GM10248 (cell line): Measurements from ENCODE around the gene KRTAP10-10.

ENCODE experiments used
- CTCF ChIA-PET: fragments of 300-600 bp; sonication (Branson Sonifier 250); formaldehyde crosslinking; extraction: SDS; loops from one replicate; lab custom pipeline; 2021; ENCODE audit warnings: antibody characterized with exemption; lab: Yijun Ruan, JAX
- POLR2A ChIA-PET: fragments of 350-650 bp; sonication (Branson Sonifier 250); formaldehyde crosslinking; extraction: SDS; loops from one replicate; lab custom pipeline; 2020; ENCODE audit warnings: antibody characterized with exemption; lab: Yijun Ruan, JAX
- DNase-seq: peaks from one replicate; pipeline ENCODE4 v3.0.0; 2012; ENCODE audit errors: extremely low spot score
- TF ChIP-seq, protein P1 (sequence below): IDR thresholded peaks from 2 replicates; pipeline ENCODE4 v1.5.1; 2012; ENCODE audit warnings: mild to moderate bottlenecking, low read depth; ENCODE audit errors: extremely low read depth, missing control alignments, control extremely low read depth

The KRTAP10-10 gene

DNA sequence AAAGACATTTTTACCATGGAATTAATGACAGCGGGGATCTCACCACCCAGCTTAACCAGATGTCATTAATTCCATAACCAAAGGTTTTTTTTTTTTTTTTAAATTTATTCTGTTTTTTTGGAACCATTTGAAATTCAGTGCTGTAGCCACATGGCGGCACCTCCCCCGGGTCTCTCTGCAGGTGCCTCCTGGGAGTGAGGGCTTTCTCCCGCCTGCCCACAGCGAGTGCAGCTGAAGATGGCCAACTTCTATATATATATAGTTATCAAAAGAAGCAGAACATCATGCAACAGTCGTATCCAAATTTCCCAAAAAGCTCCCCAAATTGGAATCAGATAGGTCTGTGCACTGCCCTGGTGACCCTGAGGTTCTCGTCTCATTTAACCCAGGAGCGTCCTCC is 21.7 kb upstream of the KRTAP10-10 start:
- POLR2A ChIA-PET: no interaction called here
- TF ChIP-seq, protein P1, sequence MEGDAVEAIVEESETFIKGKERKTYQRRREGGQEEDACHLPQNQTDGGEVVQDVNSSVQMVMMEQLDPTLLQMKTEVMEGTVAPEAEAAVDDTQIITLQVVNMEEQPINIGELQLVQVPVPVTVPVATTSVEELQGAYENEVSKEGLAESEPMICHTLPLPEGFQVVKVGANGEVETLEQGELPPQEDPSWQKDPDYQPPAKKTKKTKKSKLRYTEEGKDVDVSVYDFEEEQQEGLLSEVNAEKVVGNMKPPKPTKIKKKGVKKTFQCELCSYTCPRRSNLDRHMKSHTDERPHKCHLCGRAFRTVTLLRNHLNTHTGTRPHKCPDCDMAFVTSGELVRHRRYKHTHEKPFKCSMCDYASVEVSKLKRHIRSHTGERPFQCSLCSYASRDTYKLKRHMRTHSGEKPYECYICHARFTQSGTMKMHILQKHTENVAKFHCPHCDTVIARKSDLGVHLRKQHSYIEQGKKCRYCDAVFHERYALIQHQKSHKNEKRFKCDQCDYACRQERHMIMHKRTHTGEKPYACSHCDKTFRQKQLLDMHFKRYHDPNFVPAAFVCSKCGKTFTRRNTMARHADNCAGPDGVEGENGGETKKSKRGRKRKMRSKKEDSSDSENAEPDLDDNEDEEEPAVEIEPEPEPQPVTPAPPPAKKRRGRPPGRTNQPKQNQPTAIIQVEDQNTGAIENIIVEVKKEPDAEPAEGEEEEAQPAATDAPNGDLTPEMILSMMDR: no peak
- CTCF ChIA-PET: no interaction called here
- DNase-seq: no peak

DNA sequence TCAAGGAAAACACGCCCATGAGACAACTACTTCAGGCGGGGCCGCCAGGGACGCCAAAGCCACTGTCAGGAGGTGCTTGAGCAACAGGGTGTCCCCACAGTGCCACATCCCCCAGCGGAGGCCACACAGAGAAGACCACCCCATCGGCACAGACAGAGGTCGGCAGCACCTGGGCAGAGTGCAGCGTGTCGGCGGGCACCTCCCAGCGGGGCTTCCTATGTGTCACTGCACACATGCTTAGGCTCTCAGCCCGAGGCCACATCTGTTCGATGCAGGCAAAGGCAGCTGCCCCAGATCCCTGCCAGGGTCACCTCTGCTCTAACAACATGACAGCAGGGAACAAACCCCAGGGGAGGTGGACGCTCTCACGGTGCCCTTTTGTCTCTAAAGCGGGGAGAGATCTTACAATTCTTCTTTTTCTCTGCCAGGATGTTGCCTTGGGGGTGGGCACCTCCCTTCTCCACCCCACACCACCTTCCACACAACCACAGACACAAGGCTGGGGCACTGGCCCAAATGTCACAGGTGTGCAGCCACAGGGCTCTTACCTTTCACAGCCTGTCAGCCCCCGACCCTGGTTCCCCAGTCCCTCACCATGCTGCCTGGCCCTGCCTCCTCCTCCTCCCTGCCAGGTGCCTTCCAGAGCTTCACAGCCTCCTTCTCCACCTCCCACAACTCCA is 21.1 kb upstream of the KRTAP10-10 start:
- POLR2A ChIA-PET: no interaction called here
- TF ChIP-seq, protein P1: no peak
- CTCF ChIA-PET: no interaction called here
- no peak for DNase-seq

DNA sequence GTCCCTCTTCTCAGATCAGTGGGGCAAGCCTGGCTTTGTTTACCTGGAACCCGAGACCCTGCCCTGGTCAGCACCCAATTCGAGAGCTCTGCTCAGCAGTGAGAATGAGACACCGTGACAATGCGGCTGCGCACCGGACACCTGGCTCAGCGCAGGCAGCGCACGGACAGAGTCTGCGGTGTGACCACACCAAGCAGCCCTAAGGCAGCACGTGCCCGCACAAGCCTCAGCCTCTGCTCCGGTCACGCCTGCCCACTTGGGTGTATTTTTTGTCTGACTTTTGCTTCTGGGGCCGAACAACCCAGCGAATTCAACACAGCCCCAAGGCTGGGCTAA is 20.6 kb upstream of the KRTAP10-10 start:
- no peak for DNase-seq
- TF ChIP-seq, protein P1: no peak
- ChIA-PET CTCF (no interaction called here), POLR2A (no interaction called here)

DNA sequence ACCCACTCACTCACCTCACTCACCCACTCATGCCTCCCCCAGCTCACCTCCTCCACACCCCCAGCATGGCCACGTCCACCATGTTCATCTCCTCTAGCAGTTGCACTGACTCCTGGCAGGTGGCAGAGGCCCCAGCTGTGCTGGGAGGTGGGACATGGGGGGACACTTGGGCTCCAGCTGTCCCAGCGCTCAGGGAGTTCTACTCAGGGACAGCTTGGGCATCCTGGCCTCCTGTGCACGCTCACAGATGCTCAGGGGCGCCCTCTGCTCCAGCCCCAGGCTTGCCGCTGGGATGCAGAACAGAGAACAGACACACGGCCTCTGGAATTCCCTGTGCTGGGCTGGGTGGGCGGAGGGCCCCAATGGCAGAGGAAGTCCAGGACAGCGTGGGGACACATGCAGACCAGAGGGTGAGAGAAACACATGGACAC is 20.1 kb upstream of the KRTAP10-10 start:
- TF ChIP-seq, protein P1: no peak
- ChIA-PET CTCF (no interaction called here), POLR2A (no interaction called here)
- DNase-seq: no peak

DNA sequence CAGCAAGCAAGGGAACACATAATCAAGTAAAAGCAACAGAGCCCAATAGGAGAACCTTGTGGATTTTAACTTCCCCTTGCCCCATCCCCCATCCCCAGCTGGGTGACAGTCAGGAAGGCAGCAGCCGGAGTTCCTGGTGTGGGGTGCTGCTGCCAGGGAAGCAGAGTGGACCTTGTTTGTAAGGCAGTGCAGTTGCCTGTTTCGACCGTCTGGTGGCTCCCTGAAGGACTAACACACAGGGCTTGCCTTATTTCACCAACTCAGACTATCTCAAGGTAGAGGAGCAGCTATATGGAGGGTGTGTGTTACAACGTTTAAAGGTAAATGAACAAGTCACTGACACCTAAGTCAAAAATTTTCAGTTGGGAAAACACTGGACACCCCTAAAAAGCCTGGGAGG is 18.7 kb upstream of the KRTAP10-10 start:
- POLR2A ChIA-PET: no interaction called here
- TF ChIP-seq, protein P1: no peak
- no peak for DNase-seq
- CTCF ChIA-PET: no interaction called here

DNA sequence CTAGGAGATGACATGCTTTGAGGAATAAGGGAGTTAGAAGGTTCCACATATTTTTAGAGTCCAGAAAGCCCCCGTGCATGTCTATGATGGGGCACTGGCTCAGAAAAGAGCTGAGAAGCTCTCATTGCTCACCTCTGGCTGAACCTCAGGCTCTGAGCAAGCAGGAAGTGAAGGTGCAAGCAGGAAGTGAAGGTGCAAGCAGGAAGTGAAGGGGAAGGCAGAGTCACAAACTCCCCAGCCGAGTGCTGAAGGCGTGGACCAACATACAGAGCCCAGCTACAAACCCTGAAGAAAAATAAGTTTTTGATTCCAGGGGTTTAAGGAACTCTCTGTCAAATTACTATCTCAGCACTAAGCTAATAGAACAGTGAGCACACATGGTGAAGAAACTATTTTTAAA is 18.2 kb upstream of the KRTAP10-10 start:
- CTCF ChIA-PET: no interaction called here
- TF ChIP-seq, protein P1: no peak
- no peak for DNase-seq
- POLR2A ChIA-PET: no interaction called here
